KMS-11 (cell line): Measurements from ENCODE around the gene COA5.

Experiments used
- H2AFZ ChIP-seq: fragments of 200-600 bp; sonication (generic); 2 replicates; pipeline ENCODE4 v1.6.1; 2016; ENCODE audit warnings: antibody characterized with exemption, mixed run types, low read depth
- H3K27ac ChIP-seq: fragments of 200-600 bp; sonication (generic); 2 replicates; pipeline ENCODE4 v1.6.1; 2016; ENCODE audit warnings: mild to moderate bottlenecking, mixed run types
- H3K27me3 ChIP-seq: fragments of 200-600 bp; sonication (generic); 2 replicates; pipeline ENCODE4 v1.6.1; 2017; ENCODE audit warnings: mild to moderate bottlenecking, low read depth, mixed run types, moderate library complexity; ENCODE audit not compliant: insufficient read depth
- H3K36me3 ChIP-seq: fragments of 200-600 bp; sonication (generic); 2 replicates; pipeline ENCODE4 v1.6.1; 2017; ENCODE audit warnings: mild to moderate bottlenecking, mixed run types; ENCODE audit not compliant: insufficient read depth
- H3K4me1 ChIP-seq: fragments of 200-600 bp; sonication (generic); 2 replicates; pipeline ENCODE4 v1.6.1; 2016; ENCODE audit warnings: mild to moderate bottlenecking, low read depth, mixed run types; ENCODE audit not compliant: poor library complexity, severe bottlenecking
- H3K4me2 ChIP-seq: fragments of 200-600 bp; sonication (generic); 2 replicates; pipeline ENCODE4 v1.7.0; 2016; ENCODE audit warnings: mild to moderate bottlenecking, mixed run types
- H3K4me3 ChIP-seq: fragments of 200-600 bp; sonication (generic); IDR thresholded peaks from 2 replicates; pipeline ENCODE4 v1.6.1; 2017; ENCODE audit warnings: low read depth, low read length, mixed read lengths; ENCODE audit not compliant: insufficient read depth
- H3K79me2 ChIP-seq: fragments of 200-600 bp; sonication (generic); 2 replicates; pipeline ENCODE4 v1.6.1; 2016; ENCODE audit warnings: low read depth, mixed run types; ENCODE audit not compliant: insufficient read depth
- H3K9ac ChIP-seq: fragments of 200-600 bp; sonication (generic); 2 replicates; pipeline ENCODE4 v1.6.1; 2016; ENCODE audit warnings: mild to moderate bottlenecking, mixed run types
- H4K20me1 ChIP-seq: fragments of 200-600 bp; sonication (generic); 2 replicates; pipeline ENCODE4 v1.6.1; 2016; ENCODE audit warnings: mild to moderate bottlenecking, mixed run types; ENCODE audit not compliant: insufficient read depth
- CTCF ChIP-seq: fragments of 200-600 bp; sonication (generic); conservative IDR thresholded peaks from 2 replicates; pipeline ENCODE4 v1.6.1; 2017; ENCODE audit warnings: low read depth, mild to moderate bottlenecking, antibody characterized with exemption, low read length, moderate library complexity, mixed read lengths

COA5 gene

GRCh38 chr2:98585386-98585785, 22.9 kb downstream of the COA5 start:
- H2AFZ ChIP-seq: no peak overlapping the region
- TF ChIP-seq CTCF: no peak
- no peaks in the 10 kb centered on the region for H3K36me3 ChIP-seq
- H3K4me1 ChIP-seq: no peaks in the 10 kb centered on the region
- H3K27ac ChIP-seq: no peak overlapping the region
- H3K79me2 ChIP-seq: no peaks in the 10 kb centered on the region
- no peaks in the 10 kb centered on the region for H3K27me3 ChIP-seq
- H3K4me3 ChIP-seq: no peak overlapping the region
- H4K20me1 ChIP-seq: no peaks in the 10 kb centered on the region
- H3K4me2 ChIP-seq: no peak overlapping the region
- no peak overlapping the region for H3K9ac ChIP-seq

- no peaks in the 10 kb centered on the region for H3K27me3 ChIP-seq
- no peak overlapping the region for H3K9ac ChIP-seq
- no peak for TF ChIP-seq CTCF
- H3K4me3 ChIP-seq: no peak overlapping the region
- H3K4me2 ChIP-seq: no peak overlapping the region
- H3K4me1 ChIP-seq: no peaks in the 10 kb centered on the region
- H2AFZ ChIP-seq: no peak overlapping the region
- H3K79me2 ChIP-seq: no peaks in the 10 kb centered on the region
- no peak overlapping the region for H3K27ac ChIP-seq
- H4K20me1 ChIP-seq: no peaks in the 10 kb centered on the region
- no peaks in the 10 kb centered on the region for H3K36me3 ChIP-seq
These were observed 24.3 kb downstream of the COA5 start for GRCh38 chr2:98583816-98584618.

- H2AFZ ChIP-seq: no peak overlapping the region
- H4K20me1 ChIP-seq: no peaks in the 10 kb centered on the region
- no peaks in the 10 kb centered on the region for H3K79me2 ChIP-seq
- H3K36me3 ChIP-seq: no peaks in the 10 kb centered on the region
- no peak for TF ChIP-seq CTCF
- H3K4me2 ChIP-seq: no peak overlapping the region
- H3K27me3 ChIP-seq: no peaks in the 10 kb centered on the region
- no peak overlapping the region for H3K4me3 ChIP-seq
- no peak overlapping the region for H3K27ac ChIP-seq
- no peak overlapping the region for H3K9ac ChIP-seq
- no peaks in the 10 kb centered on the region for H3K4me1 ChIP-seq
These were observed 25.0 kb downstream of the COA5 start for GRCh38 chr2:98583276-98583675.

- TF ChIP-seq CTCF: no peak
- H3K36me3 ChIP-seq: no peaks in the 10 kb centered on the region
These were observed 25.8 kb downstream of the COA5 start for GRCh38 chr2:98582523-98582922.

More at GRCh38 chr2:98582523-98582922, 25.8 kb downstream of the COA5 start:
- no peak overlapping the region for H3K4me3 ChIP-seq
- H4K20me1 ChIP-seq: no peaks in the 10 kb centered on the region
- H3K4me2 ChIP-seq: no peak overlapping the region
- H3K9ac ChIP-seq: no peak overlapping the region
- H2AFZ ChIP-seq: no peak overlapping the region
- H3K4me1 ChIP-seq: no peaks in the 10 kb centered on the region
- no peaks in the 10 kb centered on the region for H3K79me2 ChIP-seq
- no peaks in the 10 kb centered on the region for H3K27me3 ChIP-seq
- H3K27ac ChIP-seq: no peak overlapping the region
